IMR-90 (cell line): Measurements from ENCODE around the gene PDE6B.

Experiments
- CTCF ChIP-seq: conservative IDR thresholded peaks from 2 replicates; pipeline ENCODE4 v1.5.1; 2012; ENCODE audit warnings: mild to moderate bottlenecking, low read depth, low read length, improper control_type of control experiment
- MXI1 ChIP-seq: IDR thresholded peaks from 2 replicates; pipeline ENCODE4 v1.6.1; 2012; ENCODE audit warnings: low read depth, mild to moderate bottlenecking, low read length, moderate library complexity, borderline replicate concordance
- NFE2L2 ChIP-seq: fragments of 150-350 bp; IDR thresholded peaks from 2 replicates; pipeline ENCODE4 v1.6.1; 2016; ENCODE audit warnings: low read depth, mild to moderate bottlenecking, low read length
- POLR2A ChIP-seq: IDR thresholded peaks from 2 replicates; pipeline ENCODE4 v1.6.1; 2012; ENCODE audit warnings: mild to moderate bottlenecking, low read depth, low read length
- RAD21 ChIP-seq: IDR thresholded peaks from 2 replicates; pipeline ENCODE4 v1.6.1; 2012; ENCODE audit warnings: low read length, improper control_type of control experiment
- RCOR1 ChIP-seq: IDR thresholded peaks from 2 replicates; pipeline ENCODE4 v1.6.1; 2012; ENCODE audit warnings: mild to moderate bottlenecking, low read length, improper control_type of control experiment; ENCODE audit not compliant: insufficient replicate concordance

GRCh38 chr4:577499-578450 is 47.6 kb upstream of the PDE6B start:
- TF ChIP-seq CTCF (no peak), NFE2L2 (no peak), POLR2A (no peak), MXI1 (no peak), RAD21 (no peak), RCOR1 (no peak)
